Stimulated activated CD4-positive, alpha-beta T cell treated with anti-CD3 and anti-CD28 coated beads, Interleukin-2, amount 100 ng/mL, for 24 hours (primary cell): ENCODE data around the gene UPK1B.
"Not testable (repeated sequence)": the region's sequence is repeated elsewhere in the genome, so short reads cannot be mapped to it uniquely, and the experiment has no call there.

Source experiments
- DNase-seq, 2 donors: peaks; one replicate each; pipeline ENCODE4 v3.0.0-alpha.2; 2020

The UPK1B gene

DNA sequence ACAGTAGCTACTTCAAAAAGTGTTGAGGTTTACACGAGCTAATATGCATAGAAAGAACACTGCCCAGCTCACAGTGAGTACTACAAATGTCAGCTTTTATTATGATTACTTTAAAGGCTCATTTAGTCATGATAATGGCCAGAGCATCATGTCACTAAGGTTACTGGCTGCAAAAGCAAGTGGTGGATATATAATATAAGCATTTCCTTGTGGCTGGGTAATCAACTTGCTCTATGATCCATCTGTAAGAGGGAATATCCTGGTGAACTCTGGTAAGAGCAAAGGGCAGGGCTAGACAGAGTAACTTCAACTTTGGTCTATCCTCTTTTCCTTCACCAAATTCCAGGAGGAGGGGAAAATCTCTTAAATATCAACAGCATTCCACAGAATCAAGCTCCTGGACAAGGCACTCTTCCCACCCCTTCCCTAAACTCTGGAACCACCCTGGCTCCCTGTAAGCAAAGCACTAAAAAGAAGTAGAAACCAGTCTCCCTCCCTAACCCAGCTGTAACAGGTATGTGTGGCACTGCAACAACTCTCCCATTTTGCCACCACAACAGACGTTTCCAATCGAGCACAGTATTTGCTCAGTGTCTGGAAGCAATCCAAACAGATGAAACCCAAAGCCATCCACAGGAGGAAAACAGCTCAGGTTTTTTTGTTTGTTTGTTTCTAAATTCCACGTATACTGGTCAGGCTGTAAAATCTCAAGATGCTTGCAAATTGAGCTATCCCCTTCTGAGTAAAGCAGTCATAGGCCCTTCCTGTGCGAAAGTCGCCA, 53.9 kb downstream of the UPK1B start:
- no peak for DNase-seq

DNA sequence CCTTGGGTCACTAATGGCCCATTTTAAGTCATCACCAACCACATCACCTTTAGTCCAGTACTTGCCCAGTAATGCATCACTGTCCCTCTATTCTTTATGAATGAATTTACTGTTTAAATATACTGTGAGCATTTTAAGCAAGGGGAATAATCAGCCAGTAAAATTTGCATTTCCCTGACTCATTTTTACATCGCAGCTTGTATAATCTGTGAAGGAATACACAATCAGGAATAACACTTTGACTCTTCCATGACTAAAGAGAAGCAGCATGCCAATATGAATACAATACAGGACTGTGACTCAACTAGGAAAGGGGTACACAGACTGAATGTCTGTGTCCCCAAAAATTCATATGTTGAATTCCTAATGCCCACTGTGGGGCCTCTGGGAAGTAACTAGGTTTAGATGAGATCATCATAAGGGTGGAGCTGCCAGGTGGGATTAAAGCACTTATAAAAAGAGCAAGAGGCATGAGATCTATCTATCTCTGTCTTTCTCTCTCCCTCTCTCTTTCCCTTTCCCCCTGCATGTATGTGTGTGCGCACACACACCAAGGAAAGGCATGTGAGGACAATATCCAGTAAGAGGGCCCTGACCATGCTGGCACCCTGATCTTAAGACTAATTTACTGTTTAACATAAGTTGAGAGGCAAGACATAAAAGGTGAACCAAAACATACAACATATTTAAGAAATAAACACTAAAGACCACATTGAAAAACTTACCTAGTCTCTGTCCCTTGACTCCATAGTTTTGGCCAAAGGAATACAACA, 55.2 kb downstream of the UPK1B start:
- DNase-seq, result no peak

DNA sequence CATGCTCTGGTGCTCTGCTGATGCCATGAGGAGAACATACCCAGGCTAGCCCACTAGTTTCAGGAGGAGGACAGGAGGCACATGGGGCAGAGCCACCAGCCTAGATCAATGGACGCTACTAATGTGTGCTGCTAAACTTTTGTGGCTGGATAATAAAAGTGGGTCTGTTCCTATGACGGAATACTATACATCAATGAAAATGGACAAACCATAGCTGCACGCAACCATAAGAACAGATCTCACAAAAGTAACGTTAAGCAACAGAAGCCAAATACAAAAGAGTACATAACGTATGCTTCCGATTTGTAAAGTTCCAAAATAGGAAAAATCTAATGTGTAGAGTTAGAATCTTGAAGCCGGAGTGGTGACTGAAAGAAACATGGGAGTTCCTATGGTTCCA, 55.8 kb downstream of the UPK1B start:
- DNase-seq, result no peak

- no peak for DNase-seq
Observed at GRCh38 chr3:119230071-119230470, 56.7 kb downstream of the UPK1B start.

- no peak for DNase-seq
Observed at GRCh38 chr3:119230745-119231144, 57.3 kb downstream of the UPK1B start.

DNA sequence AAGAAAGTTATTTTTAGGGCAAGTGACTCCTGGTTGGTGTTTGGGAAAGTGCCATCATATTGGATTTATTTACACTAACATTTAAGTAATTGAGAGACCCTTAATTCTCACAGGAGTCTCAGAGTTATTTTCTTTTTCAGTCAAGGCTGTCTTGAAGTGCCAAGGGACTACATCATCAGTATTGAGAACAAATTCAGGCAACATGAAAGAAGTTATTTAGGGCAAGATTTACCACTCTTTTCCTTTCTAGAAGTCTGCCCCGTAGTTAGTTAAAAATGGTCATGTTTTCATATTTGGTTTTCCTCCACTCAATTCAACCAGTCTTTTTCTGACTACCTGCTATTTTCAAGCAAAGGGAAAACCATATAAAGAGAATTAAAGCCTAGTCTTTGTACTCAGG, 61.2 kb downstream of the UPK1B start:
- DNase-seq, result no peak

DNA sequence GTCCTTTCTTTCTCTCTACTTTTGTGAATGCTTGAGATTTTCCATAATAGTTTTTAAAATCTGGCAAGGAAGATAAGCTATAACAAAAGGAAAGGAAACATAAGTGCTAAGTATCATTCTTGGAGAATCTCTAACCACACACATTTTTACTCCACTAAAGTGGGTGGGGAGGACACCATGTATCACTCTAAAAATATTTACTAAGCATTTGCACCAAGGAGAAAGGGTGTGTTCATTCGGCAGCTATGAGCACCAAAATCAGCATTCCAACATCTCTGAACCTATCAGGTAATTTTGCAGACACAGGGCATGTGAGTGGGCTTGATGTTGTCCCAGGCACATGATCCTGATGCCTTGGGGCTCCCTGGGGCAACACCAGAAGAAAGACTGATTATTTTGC, 61.8 kb downstream of the UPK1B start:
- DNase-seq, result no peak

- peak in 1 of 2 donors; percentile 23 for DNase-seq
Observed at GRCh38 chr3:119236756-119237155, 63.4 kb downstream of the UPK1B start.

DNA sequence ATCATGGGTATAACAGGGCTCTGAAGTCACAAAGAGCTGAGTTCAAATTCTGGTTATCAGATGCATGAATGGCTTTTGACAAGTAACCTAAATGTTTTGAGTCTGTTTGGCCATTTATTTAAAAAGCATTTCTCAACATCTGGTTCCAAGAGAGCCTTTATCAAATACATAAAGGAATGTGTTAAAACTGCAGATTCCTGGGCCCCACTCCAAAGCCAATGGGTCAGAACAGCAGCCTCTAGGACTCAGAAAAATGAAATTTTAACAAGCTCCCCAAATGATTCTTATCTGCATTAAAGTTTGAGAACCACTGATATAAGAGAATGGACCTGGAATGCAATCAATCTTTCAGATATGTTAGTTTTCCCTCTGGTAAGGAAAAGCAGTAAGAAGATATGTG, 63.9 kb downstream of the UPK1B start:
- no peak for DNase-seq

GRCh38 chr3:119238363-119238762, 65.0 kb downstream of the UPK1B start:
- DNase-seq, result no peak

GRCh38 chr3:119239206-119239820, 65.9 kb downstream of the UPK1B start:
- DNase-seq, result no peak

- no peak for DNase-seq
Observed at GRCh38 chr3:119240101-119240590, 66.7 kb downstream of the UPK1B start.

GRCh38 chr3:119240591-119241434, 67.4 kb downstream of the UPK1B start, which contains the start of gene B4GALT4:
Gene B4GALT4, minus strand, starts transcription at chr3:119240878. Its CDS starts 10,779 bp downstream, at chr3:119230099.
- DNase-seq, result peak; percentile 73 to 81

- not testable (repeated sequence) for DNase-seq
Observed at GRCh38 chr3:119242387-119243057, 69.1 kb downstream of the UPK1B start.

DNA sequence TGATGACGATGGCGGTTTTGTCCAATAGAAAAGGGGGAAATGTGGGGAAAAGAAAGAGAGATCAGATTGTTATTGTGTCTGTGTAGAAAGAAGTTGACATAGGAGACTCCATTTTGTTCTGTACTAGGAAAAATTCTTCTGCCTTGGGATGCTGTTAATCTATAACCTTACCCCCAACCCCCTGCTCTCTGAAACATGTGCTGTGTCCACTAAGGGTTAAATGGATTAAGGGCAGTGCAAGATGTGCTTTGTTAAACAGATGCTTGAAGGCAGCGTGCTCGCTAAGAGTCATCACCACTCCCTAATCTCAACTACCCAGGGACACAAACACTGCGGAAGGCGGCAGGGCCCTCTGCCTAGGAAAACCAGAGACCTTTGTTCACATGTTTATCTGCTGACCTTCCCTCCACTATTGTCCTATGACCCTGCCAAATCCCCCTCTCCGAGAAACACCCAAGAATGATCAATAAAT, 69.7 kb downstream of the UPK1B start:
- not testable (repeated sequence) for DNase-seq

- no peak for DNase-seq
Observed at GRCh38 chr3:119243712-119244111, 70.3 kb downstream of the UPK1B start.

DNA sequence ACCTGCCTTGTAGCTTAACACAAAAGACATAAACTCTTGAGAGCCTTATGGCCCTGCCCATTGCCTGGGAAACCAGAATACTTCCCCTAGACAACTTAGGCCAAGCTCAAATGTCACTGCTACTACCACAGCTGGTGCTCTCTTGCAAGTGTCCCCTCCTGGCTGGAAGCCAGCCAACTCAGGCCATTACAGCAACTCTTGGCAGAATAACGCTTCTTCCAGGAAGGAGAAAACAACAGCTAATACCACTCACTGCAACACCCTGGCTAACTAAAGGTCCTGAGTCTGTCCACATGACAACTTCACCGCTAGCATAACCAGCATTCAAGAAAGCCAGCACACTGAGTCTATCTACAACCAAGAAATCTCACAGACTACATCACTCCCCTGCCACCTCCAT, 72.4 kb downstream of the UPK1B start:
- DNase-seq, result no peak
